ENCODE results near the gene KIF4B. TPM values are rescaled to one million over a fixed set of nuclear protein-coding genes. Genes with fewer than 3 reads are reported as not detected.

Gene KIF4B
- polyA plus RNA-seq, 1 donor from 2014 or later = not detected

- H3K9me3 ChIP-seq (ENCODE audit: low read length) = no peaks in the 10 kb centered on the region
- no peak overlapping the region for H2AFZ ChIP-seq (ENCODE audit: low read depth, low read length)
- no peak overlapping the region for H3K9ac ChIP-seq (ENCODE audit: low read length)
- no peak overlapping the region for H3K27ac ChIP-seq (ENCODE audit: low read length)
- no peaks in the 10 kb centered on the region for H3K9me2 ChIP-seq (ENCODE audit: insufficient read depth, low read length)
- no peaks in the 10 kb centered on the region for H3K79me2 ChIP-seq (replicated peaks; ENCODE audit: insufficient read depth, low read length)
- H3K4me2 ChIP-seq (ENCODE audit: low read length) = no peak overlapping the region
- no peaks in the 10 kb centered on the region for H3F3A ChIP-seq (ENCODE audit: insufficient read depth, low read length, poor library complexity, severe bottlenecking)
- no peak overlapping the region for H3K4me3 ChIP-seq (ENCODE audit: low read length)
- TF ChIP-seq, protein P1, sequence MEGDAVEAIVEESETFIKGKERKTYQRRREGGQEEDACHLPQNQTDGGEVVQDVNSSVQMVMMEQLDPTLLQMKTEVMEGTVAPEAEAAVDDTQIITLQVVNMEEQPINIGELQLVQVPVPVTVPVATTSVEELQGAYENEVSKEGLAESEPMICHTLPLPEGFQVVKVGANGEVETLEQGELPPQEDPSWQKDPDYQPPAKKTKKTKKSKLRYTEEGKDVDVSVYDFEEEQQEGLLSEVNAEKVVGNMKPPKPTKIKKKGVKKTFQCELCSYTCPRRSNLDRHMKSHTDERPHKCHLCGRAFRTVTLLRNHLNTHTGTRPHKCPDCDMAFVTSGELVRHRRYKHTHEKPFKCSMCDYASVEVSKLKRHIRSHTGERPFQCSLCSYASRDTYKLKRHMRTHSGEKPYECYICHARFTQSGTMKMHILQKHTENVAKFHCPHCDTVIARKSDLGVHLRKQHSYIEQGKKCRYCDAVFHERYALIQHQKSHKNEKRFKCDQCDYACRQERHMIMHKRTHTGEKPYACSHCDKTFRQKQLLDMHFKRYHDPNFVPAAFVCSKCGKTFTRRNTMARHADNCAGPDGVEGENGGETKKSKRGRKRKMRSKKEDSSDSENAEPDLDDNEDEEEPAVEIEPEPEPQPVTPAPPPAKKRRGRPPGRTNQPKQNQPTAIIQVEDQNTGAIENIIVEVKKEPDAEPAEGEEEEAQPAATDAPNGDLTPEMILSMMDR (IDR thresholded peaks at IDR 0.05; ENCODE audit: poor library complexity, severe bottlenecking) = no peak
- no peak for TF ChIP-seq EZH2 (IDR thresholded peaks at IDR 0.05; ENCODE audit: borderline replicate concordance, insufficient read depth, low read length, poor library complexity, severe bottlenecking)
- TF ChIP-seq EP300 (conservative IDR thresholded peaks at IDR 0.05; ENCODE audit: poor library complexity, severe bottlenecking) = no peak
- TF ChIP-seq RAD21 (conservative IDR thresholded peaks at IDR 0.05) = no peak
- no peak for TF ChIP-seq MXI1 (conservative IDR thresholded peaks at IDR 0.05; ENCODE audit: poor library complexity, severe bottlenecking)
- no peak for TF ChIP-seq REST (IDR thresholded peaks at IDR 0.05; ENCODE audit: borderline replicate concordance)
- no peak for TF ChIP-seq POLR2AphosphoS5 (IDR thresholded peaks at IDR 0.05)
- TF ChIP-seq SMC3 (conservative IDR thresholded peaks at IDR 0.05; ENCODE audit: poor library complexity) = no peak
- no peak for TF ChIP-seq TAF1 (IDR thresholded peaks at IDR 0.05; ENCODE audit: low read depth)
- no peaks in the 10 kb centered on the region for H3K27me3 ChIP-seq (ENCODE audit: insufficient read depth, low read depth, low read length)
- no peaks in the 10 kb centered on the region for H4K20me1 ChIP-seq (ENCODE audit: insufficient read depth)
- H3K36me3 ChIP-seq (ENCODE audit: insufficient read depth, low read length) = no peaks in the 10 kb centered on the region
Observed at GRCh38 chr5:155017610-155018009, 4.1 kb downstream of the KIF4B start.

GRCh38 chr5:155019601-155020226 lies 6.2 kb downstream of the KIF4B start:
- no peak for TF ChIP-seq EZH2 (IDR thresholded peaks at IDR 0.05; ENCODE audit: borderline replicate concordance, insufficient read depth, low read length, poor library complexity, severe bottlenecking)
- Histone ChIP-seq H3K27me3 (ENCODE audit: insufficient read depth, low read depth, low read length) (no peaks in the 10 kb centered on the region), H3K9ac (ENCODE audit: low read length) (no peak overlapping the region), H3K4me3 (ENCODE audit: low read length) (no peak overlapping the region), H3K79me2 (replicated peaks; ENCODE audit: insufficient read depth, low read length) (no peaks in the 10 kb centered on the region), H4K20me1 (ENCODE audit: insufficient read depth) (no peaks in the 10 kb centered on the region), H2AFZ (ENCODE audit: low read depth, low read length) (no peak overlapping the region), H3K27ac (ENCODE audit: low read length) (no peak overlapping the region), H3K36me3 (ENCODE audit: insufficient read depth, low read length) (no peaks in the 10 kb centered on the region), H3K9me2 (ENCODE audit: insufficient read depth, low read length) (no peaks in the 10 kb centered on the region), H3F3A (ENCODE audit: insufficient read depth, low read length, poor library complexity, severe bottlenecking) (no peaks in the 10 kb centered on the region), H3K9me3 (ENCODE audit: low read length) (no peaks in the 10 kb centered on the region), H3K4me2 (ENCODE audit: low read length) (no peak overlapping the region)
